GM11168 (cell line): ENCODE data around the gene DENND4C.
"Not testable (repeated sequence)": the region's sequence is repeated elsewhere in the genome, so short reads cannot be mapped to it uniquely, and the experiment has no call there.

ENCODE experiments used
- in situ Hi-C: fragments of 300-500 bp; cut with MboI; formaldehyde crosslinking; loops from one replicate; pipeline ENCODE4 v1.12.0; 2022; ENCODE audit warnings: low sequenced_read_pairs; ENCODE audit not compliant: unreplicated experiment

Gene DENND4C

DNA sequence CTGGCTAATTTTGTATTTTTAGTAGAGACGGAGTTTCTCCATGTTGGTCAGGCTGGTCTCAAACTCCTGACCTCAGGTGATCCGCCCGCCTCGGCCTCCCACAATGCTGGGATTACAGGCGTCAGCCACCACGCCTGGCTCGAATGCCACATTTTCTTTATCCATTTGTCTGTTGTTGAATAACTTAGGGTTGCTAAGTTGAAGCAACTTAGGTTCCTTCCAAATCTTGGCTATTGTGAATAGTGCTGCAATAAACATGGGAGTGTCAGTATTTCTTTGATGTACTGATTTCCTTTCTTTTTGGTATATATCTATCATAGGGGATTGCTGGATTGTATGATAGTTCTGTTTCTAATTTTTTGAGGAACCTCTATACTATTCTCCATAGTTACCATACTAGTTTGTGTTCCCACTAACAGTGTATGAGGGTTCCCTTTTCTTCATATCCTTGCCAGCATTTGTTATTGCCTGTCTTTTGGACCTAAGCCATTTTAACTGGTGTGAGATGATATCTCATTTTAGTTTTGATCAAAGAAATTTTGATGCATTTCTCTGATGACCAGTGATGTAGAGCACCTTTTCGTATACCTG, 29.3 kb downstream of the DENND4C start:
- in situ Hi-C loops: not testable (repeated sequence)

DNA sequence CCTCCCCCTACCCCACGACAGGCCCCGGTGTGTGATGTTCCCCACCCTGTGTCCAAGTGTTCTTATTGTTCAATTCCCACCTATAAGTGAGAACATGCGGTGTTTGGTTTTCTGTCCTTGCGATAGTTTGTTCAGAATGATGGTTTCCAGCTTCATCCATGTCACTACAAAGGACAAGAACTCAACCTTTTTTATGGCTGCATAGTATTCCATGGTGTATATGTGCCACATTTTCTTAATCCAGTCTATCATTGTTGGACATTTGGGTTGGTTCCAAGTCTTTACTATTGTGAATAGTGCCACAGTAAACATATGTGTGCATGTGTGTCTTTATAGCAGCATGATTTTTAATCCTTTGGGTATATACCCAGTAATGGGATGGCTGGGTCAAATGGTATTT, 35.1 kb downstream of the DENND4C start:
- in situ Hi-C loops: not testable (repeated sequence)

DNA sequence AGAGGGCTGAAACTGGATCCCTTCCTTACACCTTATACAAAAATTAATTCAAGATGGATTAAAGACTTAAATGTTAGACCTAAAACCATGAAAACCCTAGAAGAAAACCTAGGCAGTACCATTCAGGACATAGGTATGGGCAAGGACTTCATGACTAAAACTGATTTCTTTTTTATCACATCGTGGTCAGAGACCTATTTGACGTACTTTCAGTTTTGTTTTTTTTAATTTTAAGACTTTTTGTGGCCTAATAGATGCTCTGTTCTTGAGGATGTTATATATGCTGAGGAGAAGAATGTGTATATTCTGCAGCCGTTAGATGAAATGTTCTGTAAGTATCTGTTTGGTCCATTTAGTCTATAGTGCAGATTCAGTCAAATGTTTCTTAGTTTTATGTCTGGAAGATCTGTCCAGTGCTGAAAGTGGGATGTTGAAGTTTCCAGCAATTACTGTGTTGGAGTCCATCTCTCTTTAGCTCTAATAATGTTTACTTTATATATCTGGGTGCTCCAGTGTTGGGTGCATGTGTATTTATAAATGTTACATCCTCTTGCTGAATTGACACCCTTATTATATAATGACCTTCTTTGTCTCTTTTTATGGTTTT, 36.4 kb downstream of the DENND4C start:
- in situ Hi-C loops: not testable (repeated sequence)

DNA sequence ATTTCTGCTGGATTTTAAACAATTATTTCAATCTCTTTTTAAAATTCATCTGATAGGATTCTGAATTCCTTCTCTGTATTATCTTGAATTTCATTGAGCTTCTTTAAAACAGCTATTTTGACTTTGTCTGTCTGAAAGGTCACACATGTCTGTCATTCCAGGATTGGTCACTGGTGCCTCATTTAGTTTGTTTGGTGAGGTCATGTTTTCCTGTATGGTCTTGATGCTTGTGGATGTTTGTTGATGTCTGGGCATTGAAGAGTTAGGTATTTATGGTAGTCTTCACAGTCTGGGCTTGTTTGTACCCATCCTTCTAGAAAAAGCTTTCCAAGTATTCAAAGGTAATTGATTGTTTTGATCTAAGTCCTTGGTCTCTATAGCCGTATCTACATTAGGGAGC, 39.1 kb downstream of the DENND4C start:
- in situ Hi-C loops: no loop called here

DNA sequence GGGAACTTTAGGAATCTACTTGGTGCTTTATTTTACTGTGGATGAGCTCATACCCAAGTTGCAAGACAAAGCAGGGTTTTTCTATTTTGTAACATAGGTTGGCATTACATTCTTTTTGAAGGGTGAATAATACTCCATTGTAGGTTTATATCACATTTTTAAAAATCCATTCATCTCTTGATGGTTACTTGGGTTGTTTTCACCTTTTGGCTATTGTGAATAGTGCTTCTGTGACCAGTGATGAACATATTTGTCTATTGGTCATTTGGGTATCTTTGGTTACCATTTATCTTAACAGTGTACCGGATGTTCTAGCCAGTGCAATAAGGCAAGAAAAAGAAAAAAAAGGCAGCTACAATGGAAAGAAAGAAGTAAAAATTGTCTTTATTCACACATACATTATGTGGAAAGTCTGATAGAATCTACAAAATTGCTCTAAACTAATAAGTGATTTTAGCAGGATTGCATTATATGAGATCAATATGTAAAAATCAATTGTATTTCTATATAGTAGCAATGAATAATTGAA, 40.0 kb downstream of the DENND4C start:
- in situ Hi-C loops: no loop called here

DNA sequence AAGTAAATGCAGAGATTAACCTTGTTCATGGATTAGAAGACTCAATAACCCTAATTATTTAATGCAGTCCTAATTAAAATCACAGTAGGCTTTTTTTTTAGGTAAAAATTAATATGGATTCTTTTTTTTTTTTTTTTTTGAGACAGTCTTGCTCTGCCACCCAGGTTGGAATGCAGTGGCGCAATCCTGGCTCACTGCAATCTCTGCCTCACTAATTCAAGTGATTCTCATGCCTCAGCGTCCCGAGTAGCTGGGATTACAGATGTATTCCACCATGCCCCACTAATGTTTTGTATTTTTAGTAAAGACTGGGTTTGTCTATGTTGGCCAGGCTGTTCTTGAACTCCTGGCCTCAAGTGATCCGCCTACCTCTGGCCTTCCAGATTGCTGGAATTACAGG, 40.6 kb downstream of the DENND4C start:
- in situ Hi-C loops: no loop called here

DNA sequence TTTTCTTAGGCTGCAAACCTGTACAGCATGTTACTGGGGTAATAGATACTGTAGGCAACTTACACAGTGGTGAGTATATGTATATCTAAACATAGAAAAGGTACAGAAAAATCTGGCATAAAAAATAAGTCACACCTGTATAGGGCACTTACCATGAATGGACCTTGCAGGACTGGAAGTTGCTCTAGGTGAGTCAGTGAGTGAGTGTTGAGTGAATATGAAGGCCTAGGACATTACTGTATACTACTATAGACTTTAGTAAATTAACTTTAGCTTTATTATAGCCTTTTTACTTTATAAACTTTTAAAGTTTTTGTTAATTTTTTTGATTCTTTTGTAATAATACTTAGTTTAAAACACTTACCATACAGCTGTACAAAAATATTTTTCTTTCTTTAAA, 51.3 kb downstream of the DENND4C start:
- in situ Hi-C loops: no loop called here

DNA sequence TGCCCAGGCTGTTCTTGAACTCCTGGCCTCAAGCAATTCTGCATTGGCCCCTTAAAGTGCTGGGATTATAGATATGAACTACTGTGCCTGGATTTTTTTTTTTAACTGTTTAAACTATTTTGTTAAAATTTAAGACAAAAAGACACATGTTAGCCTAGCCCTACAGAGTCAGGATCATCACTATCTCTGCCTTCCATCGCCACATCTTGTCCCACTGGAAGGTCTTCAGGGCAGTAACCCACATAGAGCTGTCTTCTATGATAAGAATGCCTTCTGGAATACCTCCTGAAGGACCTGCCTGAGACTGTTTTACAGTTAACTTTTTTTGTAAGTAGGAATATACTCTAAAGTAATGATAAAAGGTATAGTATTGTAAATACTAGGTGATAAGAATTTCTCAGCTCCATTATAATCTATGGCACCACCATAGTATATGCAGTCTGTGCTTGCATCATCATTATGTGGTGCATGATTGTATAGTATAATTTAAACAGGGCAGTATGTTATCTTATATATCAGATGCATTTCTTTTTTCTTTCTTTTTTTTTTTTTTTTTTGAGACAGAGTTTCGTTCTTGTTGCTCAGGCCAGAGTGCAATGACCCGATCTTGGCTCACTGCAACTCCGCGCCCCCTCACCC, 52.7 kb downstream of the DENND4C start:
- in situ Hi-C loops: no loop called here

DNA sequence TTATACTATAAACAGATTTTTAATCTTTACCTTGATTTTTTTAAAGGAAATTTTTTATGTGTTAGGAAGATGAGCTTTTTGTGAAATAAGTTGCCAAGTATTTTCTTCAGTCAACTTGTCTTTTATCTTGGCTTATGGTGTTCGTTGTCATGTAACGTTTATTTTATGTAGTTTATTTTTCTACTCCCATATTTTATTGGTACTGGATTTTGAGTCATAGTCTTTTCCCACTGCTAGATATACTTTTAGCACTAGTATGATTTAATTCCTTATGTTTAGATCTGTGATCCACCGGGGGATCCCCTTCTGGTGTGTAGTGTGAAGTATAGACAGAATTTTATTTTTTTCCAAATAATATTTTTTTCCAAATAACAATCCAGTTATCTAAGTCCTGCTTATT, 54.2 kb downstream of the DENND4C start:
- in situ Hi-C loops: no loop called here

DNA sequence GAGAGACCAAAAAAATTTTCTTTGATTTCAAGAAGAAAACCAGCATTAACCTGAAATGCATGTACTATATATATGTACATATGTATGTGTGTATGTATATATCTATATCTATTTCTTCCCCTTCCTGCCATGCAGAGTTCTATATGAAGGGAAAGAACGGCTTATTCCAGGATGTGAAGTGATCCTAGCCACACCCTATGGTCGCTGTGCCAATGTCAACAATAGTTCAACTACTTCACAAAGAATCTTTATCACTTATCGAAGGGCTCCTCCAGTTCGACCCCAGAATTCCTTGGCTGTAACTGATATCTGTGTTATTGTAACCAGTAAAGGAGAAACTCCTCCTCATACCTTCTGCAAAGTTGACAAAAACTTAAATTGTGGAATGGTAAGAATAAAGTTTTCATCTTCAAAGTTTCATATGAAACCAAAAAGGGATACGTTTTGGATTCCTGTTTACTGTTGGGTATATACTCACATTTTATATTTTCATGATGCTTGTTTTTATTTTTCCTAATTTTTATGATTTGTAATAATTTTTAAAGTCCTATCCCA, 56.2 kb downstream of the DENND4C start:
- in situ Hi-C loops: no loop called here

DNA sequence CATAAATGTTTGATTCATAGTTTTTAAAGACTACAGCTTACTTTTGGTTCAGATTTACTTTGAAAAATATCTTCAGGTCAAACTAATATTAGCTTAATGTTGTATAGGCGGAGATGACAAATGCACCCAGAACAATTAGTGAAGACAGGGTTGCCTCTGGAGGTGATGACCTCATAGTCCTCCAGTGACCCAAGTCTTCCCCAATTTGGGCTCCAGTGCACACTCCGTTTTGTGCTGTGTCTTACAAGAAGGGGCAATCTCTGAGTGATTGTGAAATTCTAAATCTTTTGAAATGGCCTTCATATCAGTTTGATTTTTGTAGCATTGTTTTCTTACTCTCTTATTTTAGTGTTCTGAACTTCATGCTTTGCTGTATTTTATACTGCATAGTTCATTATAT, 57.6 kb downstream of the DENND4C start:
- in situ Hi-C loops: no loop called here

DNA sequence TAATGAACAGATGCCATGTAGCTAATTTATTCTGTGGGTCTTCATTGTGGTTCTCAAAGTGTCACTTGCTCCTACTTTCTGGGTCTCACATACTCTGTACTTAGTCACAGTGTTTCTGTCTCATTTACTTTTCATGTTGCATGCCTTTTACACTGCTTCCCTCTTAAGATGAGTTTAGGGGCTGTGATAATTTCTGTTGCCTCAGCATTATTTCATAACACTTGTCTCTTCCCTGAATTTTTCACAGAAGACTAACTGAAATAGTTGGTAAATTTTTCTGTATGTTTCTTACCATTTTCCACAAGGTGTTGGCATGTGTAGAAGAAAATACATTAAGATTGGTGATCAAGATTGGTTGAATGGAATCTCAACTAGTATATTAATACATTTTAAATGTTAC, 59.6 kb downstream of the DENND4C start:
- in situ Hi-C loops: no loop called here

DNA sequence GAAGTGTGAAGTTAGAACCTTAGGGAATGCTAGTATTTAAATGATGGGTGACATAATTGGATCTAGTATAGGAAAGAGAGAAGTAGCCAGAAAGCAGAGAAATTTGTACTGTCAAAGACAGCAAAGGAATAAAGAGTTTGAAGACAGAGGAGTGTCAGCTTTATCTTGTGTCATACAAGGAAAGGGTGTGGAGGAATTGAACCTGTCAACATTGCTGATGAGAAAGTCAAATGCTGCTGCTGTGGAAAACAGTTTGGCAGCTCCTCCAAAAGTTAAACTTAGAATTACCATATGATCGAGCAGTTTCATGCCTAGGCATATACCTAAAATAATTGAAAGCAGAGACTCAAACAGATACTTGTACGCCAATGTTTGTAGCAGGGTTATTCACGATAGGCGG, 63.7 kb downstream of the DENND4C start:
- in situ Hi-C loops: no loop called here

DNA sequence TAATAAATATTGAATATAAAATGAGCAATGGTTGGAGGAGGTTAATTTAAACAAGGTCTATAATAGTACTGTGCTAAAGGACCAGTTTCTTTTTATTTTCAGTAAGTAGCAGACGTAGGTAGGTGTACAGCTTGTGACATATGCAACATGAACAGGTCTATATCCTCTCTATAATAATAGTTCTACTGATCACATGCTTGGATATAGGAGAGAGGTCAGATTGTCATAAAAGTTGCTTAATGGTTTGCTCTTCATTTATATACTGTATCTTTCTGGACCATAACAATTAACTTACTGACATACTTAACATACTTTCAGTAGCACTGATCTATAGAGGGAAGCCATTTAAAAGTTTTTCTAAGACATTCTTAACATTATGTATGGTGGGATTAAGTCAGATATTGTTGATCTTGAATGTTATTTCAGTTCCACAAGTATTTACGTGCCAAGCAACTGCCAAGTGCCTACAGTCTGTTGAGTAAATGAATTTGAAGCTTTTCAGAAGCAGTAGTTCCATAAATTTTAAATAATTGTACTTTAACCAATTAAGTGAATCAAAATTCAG, 68.0 kb downstream of the DENND4C start:
- in situ Hi-C loops: no loop called here

DNA sequence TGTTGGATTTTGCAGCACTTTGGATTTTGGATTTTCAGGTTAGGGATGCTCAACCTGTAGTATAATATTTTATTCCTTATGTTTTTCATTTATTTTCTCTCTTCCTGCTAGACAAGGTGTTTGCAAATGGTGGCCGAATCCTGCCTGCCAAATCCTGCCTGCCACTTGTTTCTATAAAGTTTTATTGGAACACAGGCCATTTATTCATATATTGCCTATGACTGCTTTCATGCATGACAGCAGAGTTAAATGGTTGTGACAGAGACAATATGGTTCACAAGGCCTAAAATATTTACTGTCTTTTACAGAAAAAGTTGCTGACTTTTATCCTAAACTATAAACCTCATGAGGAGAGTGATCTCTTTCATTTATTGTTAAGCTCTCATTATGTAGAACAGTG, 72.7 kb downstream of the DENND4C start:
- in situ Hi-C loops: no loop called here

DNA sequence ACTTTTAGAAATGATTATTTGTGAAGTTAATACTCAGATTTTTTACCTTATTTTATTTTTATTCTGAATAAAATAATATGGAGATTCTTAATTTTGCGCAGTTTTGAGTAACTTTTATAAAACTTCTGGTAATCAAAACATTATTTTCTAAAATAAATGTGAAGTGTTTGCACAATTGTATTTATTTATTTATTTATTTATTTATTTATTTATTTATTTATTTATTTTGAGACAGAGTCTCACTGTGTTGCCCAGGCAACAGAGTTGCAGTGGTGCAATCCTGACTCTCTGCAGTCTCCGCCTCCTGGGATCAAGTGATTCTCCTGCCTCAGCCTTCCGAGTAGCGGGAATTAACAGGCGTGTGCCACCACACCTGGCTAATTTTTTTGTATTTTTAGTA, 76.1 kb downstream of the DENND4C start:
- in situ Hi-C loops: no loop called here

DNA sequence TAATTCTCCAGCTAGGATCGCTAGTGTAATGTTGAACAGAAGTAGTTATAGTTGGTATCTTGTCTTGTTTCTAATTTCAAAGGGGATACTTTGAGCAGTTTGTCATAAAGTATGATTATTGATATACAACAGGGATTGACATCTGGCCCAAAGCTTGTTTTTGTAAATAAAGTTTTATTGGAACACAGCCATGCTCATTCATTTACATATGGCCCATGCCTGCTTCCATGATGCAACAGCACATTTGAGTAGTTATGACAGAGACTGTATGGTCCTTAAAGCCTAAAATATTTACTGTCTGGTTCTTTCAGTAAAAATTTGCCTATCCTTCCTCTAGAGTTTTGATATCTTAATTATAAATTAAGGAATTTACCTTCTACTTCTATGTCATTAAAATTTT, 79.8 kb downstream of the DENND4C start:
- in situ Hi-C loops: no loop called here

DNA sequence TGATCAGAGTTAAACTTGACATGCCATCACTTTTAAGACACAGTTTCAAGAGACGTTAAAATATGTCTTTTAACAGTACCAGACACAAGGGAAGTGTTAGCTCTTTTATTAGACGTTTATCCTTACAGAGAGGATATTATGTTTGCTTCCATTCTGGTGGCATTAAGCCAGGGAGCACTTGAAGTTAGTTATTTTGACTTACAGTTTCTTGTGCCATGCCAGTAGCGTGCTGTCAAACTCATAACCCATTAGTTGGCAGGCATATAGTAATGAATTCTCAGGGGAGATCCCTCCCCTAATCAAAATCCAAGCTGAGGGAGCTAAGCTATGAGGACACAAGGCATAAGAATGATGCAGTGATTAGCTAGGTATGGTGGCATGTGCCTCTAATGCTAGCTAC, 83.1 kb downstream of the DENND4C start:
- in situ Hi-C loops: no loop called here

DNA sequence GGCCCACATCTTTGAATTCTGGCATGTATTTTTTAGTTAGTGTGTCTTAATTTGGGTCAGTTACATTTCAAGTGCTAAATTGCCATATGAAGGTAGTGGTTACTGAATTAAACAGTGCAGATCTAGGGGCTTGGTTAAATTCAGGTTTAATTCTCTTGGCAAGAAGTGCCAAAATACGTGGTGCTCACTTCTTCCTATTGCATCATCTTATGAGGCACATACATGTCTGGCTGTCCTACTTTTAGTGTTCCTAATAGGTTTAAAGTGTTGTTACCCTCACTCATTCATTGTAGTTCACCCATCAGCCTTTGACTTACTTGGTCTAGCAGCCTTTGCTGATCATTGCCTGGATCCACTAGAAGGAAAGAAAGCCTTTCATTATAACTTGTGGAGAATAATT, 90.0 kb downstream of the DENND4C start:
- in situ Hi-C loops: no loop called here

DNA sequence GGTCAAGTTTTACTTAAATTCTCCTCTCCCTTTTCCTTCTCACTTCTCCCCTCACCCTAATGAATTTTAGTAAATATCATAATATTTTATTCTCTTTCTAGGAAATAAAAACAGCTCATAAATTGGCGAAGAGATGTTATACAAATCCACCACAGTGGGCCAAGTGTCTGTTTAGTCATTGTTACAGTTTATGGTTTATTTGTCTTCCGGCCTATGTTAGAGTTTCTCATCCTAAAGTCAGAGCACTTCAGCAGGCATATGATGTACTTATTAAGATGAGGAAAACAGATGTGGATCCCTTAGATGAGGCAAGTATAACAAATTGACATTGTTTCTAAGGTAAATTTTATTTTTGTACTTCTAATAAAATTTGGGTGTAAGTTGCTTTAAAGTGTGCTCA, 101.4 kb downstream of the DENND4C start:
- in situ Hi-C loops: no loop called here

DNA sequence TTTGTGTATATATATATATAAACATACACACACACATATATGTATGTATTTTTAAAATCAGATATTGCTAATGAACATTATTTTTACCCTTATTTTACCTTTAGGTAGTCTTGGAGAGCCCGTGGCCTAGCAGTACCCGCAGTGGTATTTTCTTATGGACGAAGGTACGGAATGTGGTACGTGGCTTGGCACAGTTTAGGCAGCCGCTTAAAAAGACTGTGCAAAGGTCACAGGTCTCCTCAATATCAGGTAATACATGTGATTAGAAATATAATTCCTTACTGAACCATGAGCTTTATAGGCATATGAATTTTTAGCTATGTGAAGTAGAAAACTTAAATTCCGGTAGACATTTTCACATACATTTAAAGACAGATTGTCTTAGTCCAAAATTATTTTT, 105.7 kb downstream of the DENND4C start:
- in situ Hi-C loops: no loop called here
